ENCODE results near the gene TBC1D14. TPM values are rescaled to one million over a fixed set of nuclear protein-coding genes. Genes with fewer than 3 reads are reported as not detected.

The TBC1D14 gene
- total and polyA plus RNA-seq, 10 of the 15 experiments (the other 5 are each of a cell fraction or from before 2014, with no cell fraction given), result 0.87 to 39.3 (median 30.1) TPM

GRCh38 chr4:7020290-7020689 lies 110.7 kb downstream of the TBC1D14 start:
- CTCF ChIA-PET, result no interaction called here
- POLR2A ChIA-PET, result no interaction called here
- Histone ChIP-seq H3K4me3 (no peak overlapping the region), H3K27me3 (replicated peaks in 1 of 2; ENCODE audit: control insufficient read depth in 2 of 2, insufficient read depth in 2 of 2, low read length in 1 of 2) (no peaks in the 10 kb centered on the region), H3K4me2 (ENCODE audit: control insufficient read depth, insufficient read depth) (no peak overlapping the region), H4K20me1 (ENCODE audit: control insufficient read depth, insufficient read depth) (no peaks in the 10 kb centered on the region), H3K9me3 (replicated peaks; ENCODE audit: control insufficient read depth, insufficient read depth, low read length) (no peaks in the 10 kb centered on the region), H3K9ac (ENCODE audit: control insufficient read depth, insufficient read depth, low read length) (no peak overlapping the region), H3K4me1 (ENCODE audit: control insufficient read depth, insufficient read depth, low read length) (no peaks in the 10 kb centered on the region), H3K27ac (ENCODE audit: control insufficient read depth, insufficient read depth) (no peak overlapping the region), H3K79me2 (ENCODE audit: control insufficient read depth, insufficient read depth, low read length) (no peaks in the 10 kb centered on the region), H2AFZ (ENCODE audit: control insufficient read depth, low read depth, low read length) (no peak overlapping the region), H3K36me3 (ENCODE audit: control insufficient read depth in 2 of 2, insufficient read depth in 2 of 2, low read length in 1 of 2) (peaks cover 16 to 25% of the 10 kb centered on the region in 2 experiments)
- FAIRE-seq (no peak), DNase-seq (ENCODE audit: low read depth, low spot score) (no peak), ATAC-seq (no peak)
- intact Hi-C loops (cut with micrococcal nuclease; ENCODE audit: unreplicated experiment) (no loop called here), in situ Hi-C loops (cut with MboI) (no loop called here)
- SMC1A ChIA-PET (ENCODE audit: uncharacterized antibody, unreplicated experiment), result no interaction called here
- RAD21 ChIA-PET (ENCODE audit: unreplicated experiment), result no interaction called here
- 93% methylated on average over 2 of the region's 2 CpGs for WGBS (ENCODE audit: insufficient coverage, insufficient replicate concordance, low lambda C conversion rate, missing lambda C conversion rate)
- TF ChIP-seq KDM1A (IDR thresholded peaks at IDR 0.05; ENCODE audit: borderline replicate concordance) (no peak), CHD4 (IDR thresholded peaks at IDR 0.05) (no peak), POLR2AphosphoS5 (IDR thresholded peaks at IDR 0.05; ENCODE audit: low read length) (no peak), SMC3 (IDR thresholded peaks at IDR 0.05; ENCODE audit: borderline replicate concordance, low read length) (no peak), RBBP5 (conservative IDR thresholded peaks at IDR 0.05) (no peak), SMAD5 (IDR thresholded peaks at IDR 0.05; ENCODE audit: low read depth) (no peak), TAF1 (IDR thresholded peaks at IDR 0.05; ENCODE audit: borderline replicate concordance, low read depth, low read length) (no peak), CREB1 (IDR thresholded peaks at IDR 0.05; ENCODE audit: low read depth) (no peak), E2F4 (IDR thresholded peaks at IDR 0.05; ENCODE audit: low read depth, low read length) (no peak)
- BruUV-seq (replicated peaks), result no TSS peak

- ChIA-PET RAD21 (ENCODE audit: unreplicated experiment) (no interaction called here), POLR2A (no interaction called here), SMC1A (ENCODE audit: uncharacterized antibody, unreplicated experiment) (no interaction called here), CTCF (no interaction called here)
- no peak overlapping the region for H3K4me2 ChIP-seq (ENCODE audit: control insufficient read depth, insufficient read depth)
- H3K9ac ChIP-seq (ENCODE audit: control insufficient read depth, insufficient read depth, low read length), result no peak overlapping the region
- no peak overlapping the region for H3K4me3 ChIP-seq
- H2AFZ ChIP-seq (ENCODE audit: control insufficient read depth, low read depth, low read length), result no peak overlapping the region
- in situ Hi-C loops (cut with MboI) (no loop called here), intact Hi-C loops (cut with micrococcal nuclease; ENCODE audit: unreplicated experiment) (no loop called here)
- BruUV-seq (replicated peaks), result no TSS peak
- DNase-seq (ENCODE audit: low read depth, low spot score) (no peak), ATAC-seq (no peak), FAIRE-seq (no peak)
- WGBS (ENCODE audit: insufficient coverage, insufficient replicate concordance, low lambda C conversion rate, missing lambda C conversion rate), result 93% methylated on average over 11 of the region's 11 CpGs
- H3K4me1 ChIP-seq (ENCODE audit: control insufficient read depth, insufficient read depth, low read length), result no peaks in the 10 kb centered on the region
- no peaks in the 10 kb centered on the region for H3K9me3 ChIP-seq (replicated peaks; ENCODE audit: control insufficient read depth, insufficient read depth, low read length)
- H3K27ac ChIP-seq (ENCODE audit: control insufficient read depth, insufficient read depth), result no peak overlapping the region
- no peaks in the 10 kb centered on the region for H3K79me2 ChIP-seq (ENCODE audit: control insufficient read depth, insufficient read depth, low read length)
- H4K20me1 ChIP-seq (ENCODE audit: control insufficient read depth, insufficient read depth), result no peaks in the 10 kb centered on the region
- no peaks in the 10 kb centered on the region for H3K27me3 ChIP-seq (replicated peaks in 1 of 2; ENCODE audit: control insufficient read depth in 2 of 2, insufficient read depth in 2 of 2, low read length in 1 of 2)
- peaks cover 14 to 23% of the 10 kb centered on the region in 2 experiments for H3K36me3 ChIP-seq (ENCODE audit: control insufficient read depth in 2 of 2, insufficient read depth in 2 of 2, low read length in 1 of 2)
- no peak for TF ChIP-seq NFXL1 (IDR thresholded peaks at IDR 0.05; ENCODE audit: borderline replicate concordance)
- TF ChIP-seq EZH2 (IDR thresholded peaks at IDR 0.05; ENCODE audit: borderline replicate concordance, control insufficient read depth, low read depth, low read length), result no peak
- TF ChIP-seq E2F4 (IDR thresholded peaks at IDR 0.05; ENCODE audit: low read depth, low read length), result no peak
- no peak for TF ChIP-seq NFYB (IDR thresholded peaks at IDR 0.05; ENCODE audit: insufficient read depth, low read depth, low read length)
- no peak for TF ChIP-seq ETV6 (conservative IDR thresholded peaks at IDR 0.05 in 1 of 2, IDR thresholded peaks at IDR 0.05 in 1 of 2; ENCODE audit: borderline replicate concordance in 1 of 2, low read depth in 1 of 2)
- no peak for TF ChIP-seq CHD2 (IDR thresholded peaks at IDR 0.05; ENCODE audit: borderline replicate concordance, low read depth, low read length)
Observed at GRCh38 chr4:7020856-7021255, 111.2 kb downstream of the TBC1D14 start.
